Ovary (tissue), 9 donors: ENCODE measurements around the gene ERO1A. TPM values are rescaled to one million over a fixed set of nuclear protein-coding genes. Genes with fewer than 3 reads are reported as not detected.

Experiments
- DNase-seq, 5 donors: peaks; one replicate each; pipeline ENCODE4 v3.0.0-alpha.2; 2019 to 2020
- H3K27ac ChIP-seq, 2 donors: fragments of 200-600 bp; one replicate each; pipeline versions ENCODE4 v1.5.1 to v1.8.0; 2019 to 2022
- H3K27me3 ChIP-seq: fragments of 200-600 bp; one replicate; pipeline ENCODE4 v1.8.0; 2022
- H3K36me3 ChIP-seq: fragments of 200-600 bp; sonication (generic); one replicate; pipeline ENCODE4 v1.5.1; 2019
- H3K4me1 ChIP-seq: one replicate; pipeline ENCODE4 v1.8.1; 2013; ENCODE audit warnings: mild to moderate bottlenecking, moderate library complexity; ENCODE audit not compliant: insufficient read depth
- H3K4me3 ChIP-seq: fragments of 200-600 bp; sonication (generic); one replicate; pipeline ENCODE4 v1.5.1; 2017
- H3K9me3 ChIP-seq, 2 donors: fragments of 200-600 bp in 1 of 2; sonication (generic) in 1 of 2; one replicate each; pipeline versions ENCODE4 v1.5.1 to v1.8.1; 2013 to 2019; ENCODE audit warnings: mild to moderate bottlenecking in 1 of 2, moderate library complexity in 1 of 2
- EP300 ChIP-seq: sonication (generic); formaldehyde crosslinking; IDR thresholded peaks from one replicate; pipeline ENCODE4 v1.6.1; 2017; ENCODE audit warnings: antibody characterized with exemption
- POLR2A ChIP-seq: fragments of 450-650 bp; IDR thresholded peaks from one replicate; pipeline ENCODE4 v1.6.1; 2017; ENCODE audit warnings: antibody characterized with exemption, mild to moderate bottlenecking, moderate library complexity
- WGBS, 3 donors: extraction: QIAGEN DNeasy Blood & Tissue Kit in 1 of 3; methylation state at CpG; one replicate each; pipeline versions ENCODE4 v1.1.5 to v1.1.7; 2013 to 2017; 5-methylcytosine and 5-hydroxymethylcytosine counted together
- intact Hi-C, 4 donors: fragments of 100-400 bp; cut with DNase I; formaldehyde crosslinking; loops; one replicate each; pipeline versions ENCODE4 v1.11.0 to v1.15.1; 2022 to 2023
- polyA plus RNA-seq, 2 donors: library from polyadenylated mRNA; stranded (reverse); fragments of 200-250 nt in 1 of 2; fragments of 350-450 nt in 1 of 2; fragmentation: Illumina TruSeq in 1 of 2; extraction: RNeasy Lipid Tissue Mini Kit (QIAGEN cat#74804) in 1 of 2; gene quantifications; one replicate each; pipeline ENCODE4 v1.2.3, GENCODE V29; 2013 to 2014
- total RNA-seq, 7 donors: library from RNA; depleted of rRNA in 2 of 7; stranded (reverse); fragments of >200 nt in 2 of 7; fragmentation: NEBNext Ultra II Directional in 3 of 7; extraction: Animal tissue kit (Norgen Biotek cat#: 25700) in 3 of 7; gene quantifications; one replicate each; pipeline versions ENCODE4 v1.1.0 to v1.2.4, GENCODE V29; 2016 to 2023
- TF ChIP-seq, protein P1 (sequence below), 3 donors: fragments of 450-650 bp in 2 of 3; fragments of 200-600 bp in 1 of 3; IDR thresholded peaks; one replicate each; pipeline versions ENCODE4 v1.5.1 to v1.8.0; 2016 to 2022; ENCODE audit warnings: antibody characterized with exemption in 3 of 3, mild to moderate bottlenecking in 1 of 3
- donor health status: DM: no; HTN: no; CAD: no; lungs with moderate emphysema.
- donor health status: DM: no; HTN: no; CAD: no.
- donor health status: Bipolar disorder and iron deficiency.
- donor health status: DM: yes; HTN: yes; CAD: no.
- donor health status: DM: no; HTN: no; CAD: no.
- donor health status: DM: yes; HTN: yes; CAD: no.

ERO1A gene
- total and polyA plus RNA-seq, 9 donors: 6.5 to 30.6 (median 21.2) TPM

- intact Hi-C loops: no loop called here
- no peak overlapping the region for H3K4me3 ChIP-seq
- H3K36me3 ChIP-seq: no peaks in the 10 kb centered on the region
- H3K4me1 ChIP-seq: peaks cover 7% of the 10 kb centered on the region
- TF ChIP-seq EP300 (no peak), POLR2A (no peak)
- TF ChIP-seq, protein P1, sequence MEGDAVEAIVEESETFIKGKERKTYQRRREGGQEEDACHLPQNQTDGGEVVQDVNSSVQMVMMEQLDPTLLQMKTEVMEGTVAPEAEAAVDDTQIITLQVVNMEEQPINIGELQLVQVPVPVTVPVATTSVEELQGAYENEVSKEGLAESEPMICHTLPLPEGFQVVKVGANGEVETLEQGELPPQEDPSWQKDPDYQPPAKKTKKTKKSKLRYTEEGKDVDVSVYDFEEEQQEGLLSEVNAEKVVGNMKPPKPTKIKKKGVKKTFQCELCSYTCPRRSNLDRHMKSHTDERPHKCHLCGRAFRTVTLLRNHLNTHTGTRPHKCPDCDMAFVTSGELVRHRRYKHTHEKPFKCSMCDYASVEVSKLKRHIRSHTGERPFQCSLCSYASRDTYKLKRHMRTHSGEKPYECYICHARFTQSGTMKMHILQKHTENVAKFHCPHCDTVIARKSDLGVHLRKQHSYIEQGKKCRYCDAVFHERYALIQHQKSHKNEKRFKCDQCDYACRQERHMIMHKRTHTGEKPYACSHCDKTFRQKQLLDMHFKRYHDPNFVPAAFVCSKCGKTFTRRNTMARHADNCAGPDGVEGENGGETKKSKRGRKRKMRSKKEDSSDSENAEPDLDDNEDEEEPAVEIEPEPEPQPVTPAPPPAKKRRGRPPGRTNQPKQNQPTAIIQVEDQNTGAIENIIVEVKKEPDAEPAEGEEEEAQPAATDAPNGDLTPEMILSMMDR (IDR thresholded peaks at IDR 0.05): no peak
- no peaks in the 10 kb centered on the region for H3K9me3 ChIP-seq
- DNase-seq: no peak
- 32 to 50% (median 48%) methylated on average over 1 of the region's 1 CpG for WGBS, 3 donors
- H3K27ac ChIP-seq: no peak overlapping the region
- no peaks in the 10 kb centered on the region for H3K27me3 ChIP-seq
Observed at GRCh38 chr14:52735921-52736489, 40.6 kb upstream of the ERO1A start.

GRCh38 chr14:52733824-52734223 lies 38.5 kb upstream of the ERO1A start:
- Histone ChIP-seq H3K4me3 (no peak overlapping the region), H3K27me3 (no peaks in the 10 kb centered on the region), H3K36me3 (no peaks in the 10 kb centered on the region), H3K4me1 (peaks cover 7% of the 10 kb centered on the region), H3K9me3 (no peaks in the 10 kb centered on the region), H3K27ac (no peak overlapping the region)
- WGBS, 3 donors: 94 to 96% (median 94%) methylated on average over 9 of the region's 9 CpGs
- DNase-seq: no peak
- intact Hi-C loops: no loop called here
- TF ChIP-seq POLR2A: no peak
- TF ChIP-seq EP300: no peak
- TF ChIP-seq, protein P1 (IDR thresholded peaks at IDR 0.05): no peak

DNA sequence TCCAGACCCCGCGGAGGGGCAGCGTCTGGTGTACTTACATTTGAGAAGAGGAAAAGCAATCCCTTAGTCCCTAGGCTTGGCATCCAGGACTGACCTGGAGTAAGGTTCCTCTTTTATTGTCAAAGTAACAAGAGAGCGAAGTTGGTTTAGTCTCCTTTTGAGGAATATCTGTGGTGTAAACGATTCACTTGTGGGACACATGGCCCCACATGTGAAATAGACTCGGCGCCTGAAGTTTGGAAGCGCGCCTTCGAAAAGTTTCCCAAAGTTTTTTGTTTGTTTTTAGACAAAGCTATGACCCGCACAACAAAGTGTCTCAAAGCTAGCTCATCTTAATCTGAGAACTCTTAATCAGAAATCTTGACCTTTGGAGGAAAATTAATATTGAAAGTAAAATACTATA lies 35.4 kb upstream of the ERO1A start:
- TF ChIP-seq EP300: no peak
- TF ChIP-seq POLR2A: no peak
- TF ChIP-seq, protein P1 (IDR thresholded peaks at IDR 0.05): no peak
- intact Hi-C loops: no loop called here
- peaks cover 5% of the 10 kb centered on the region for H3K4me1 ChIP-seq
- H3K9me3 ChIP-seq: no peaks in the 10 kb centered on the region
- no peaks in the 10 kb centered on the region for H3K27me3 ChIP-seq
- no peak for DNase-seq
- no peaks in the 10 kb centered on the region for H3K36me3 ChIP-seq
- 0 to 1% (median 1%) methylated on average over 11 of the region's 11 CpGs for WGBS, 3 donors
- H3K27ac ChIP-seq: peak overlapping the region in 1 of 2 donors; percentile 73
- H3K4me3 ChIP-seq: peak overlapping the region; percentile 71

GRCh38 chr14:52729925-52730708 lies 34.8 kb upstream of the ERO1A start, which contains the start of gene STYX:
TSS of gene STYX (plus strand) at chr14:52730166. CDS start at chr14:52730475, 309 bp downstream.
- H3K36me3 ChIP-seq: no peaks in the 10 kb centered on the region
- TF ChIP-seq POLR2A (peak; percentile 57), EP300 (no peak)
- TF ChIP-seq, protein P1 (IDR thresholded peaks at IDR 0.05): peak in 2 of 3 donors; percentile 18 to 52
- peak within 1 kb of the TSS in 1 of 2 donors; percentile 73 for H3K27ac ChIP-seq
- H3K9me3 ChIP-seq: no peaks in the 10 kb centered on the region
- peaks cover 5% of the 10 kb centered on the region for H3K4me1 ChIP-seq
- intact Hi-C loops: no loop called here
- 0 to 1% (median 0%) methylated on average over 46 to 72 of the region's 72 CpGs for WGBS, 3 donors
- DNase-seq: peak; percentile 97 to 99 (median 99)
- peak within 1 kb of the TSS; percentile 71 for H3K4me3 ChIP-seq
- H3K27me3 ChIP-seq: no peaks in the 10 kb centered on the region
